Measurements from ENCODE around the gene KLHL1.
"Not testable (repeated sequence)": the region's sequence is repeated elsewhere in the genome, so short reads cannot be mapped to it uniquely, and the experiment has no call there.

KLHL1 gene

DNA sequence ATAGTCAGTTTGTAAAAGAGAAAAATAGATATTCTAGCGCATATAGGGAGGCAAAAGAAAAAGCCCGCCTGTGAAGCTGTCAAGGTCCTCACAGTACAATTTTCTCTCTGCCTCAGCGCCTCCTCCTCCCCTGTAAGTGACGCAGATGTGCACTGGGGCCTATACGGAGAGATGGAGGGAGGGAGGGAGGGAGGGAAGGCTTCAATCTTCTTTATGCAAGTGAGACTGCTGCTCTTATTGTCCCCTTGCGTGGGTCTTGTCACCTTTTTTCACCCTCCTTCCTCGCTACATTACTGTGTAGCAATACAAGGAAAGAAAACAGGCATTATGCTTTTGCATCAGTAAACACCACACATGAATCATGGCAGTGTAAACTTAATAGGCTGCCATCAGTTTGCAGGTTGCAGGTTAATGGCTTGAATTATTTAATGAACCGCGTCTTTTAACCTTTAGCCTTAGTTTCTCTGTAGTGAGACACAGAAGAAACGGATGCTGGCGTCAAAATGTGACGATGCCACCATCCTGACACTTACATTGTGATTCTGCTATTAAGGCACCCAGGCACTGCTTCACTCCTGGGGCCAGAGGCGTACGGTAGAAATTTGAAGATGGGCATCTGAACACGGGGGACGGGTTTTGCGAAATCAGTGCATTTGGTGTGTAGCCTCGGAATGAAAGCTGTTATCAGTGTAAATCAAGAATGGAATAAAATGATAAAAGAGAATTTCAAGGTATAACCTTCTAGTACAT is at the start of gene KLHL1:
TSS of gene KLHL1 (minus strand) at position 97 of the 750 bp plus-strand sequence. CDS start 753 bp downstream, outside the sequence.
- Histone ChIP-seq H3K27ac (no peak within 1 kb of the TSS), H3K4me3 (no peak within 1 kb of the TSS)
- no peak for TF ChIP-seq CTCF (IDR thresholded peaks at IDR 0.05)
- DNase-seq (ENCODE audit: low spot score): no peak

GRCh38 chr13:70142658-70143057 is 34.4 kb upstream of the KLHL1 start:
- not testable (repeated sequence) for DNase-seq (ENCODE audit: low spot score); H3K4me3 ChIP-seq; H3K27ac ChIP-seq

GRCh38 chr13:70128098-70128497 is 19.8 kb upstream of the KLHL1 start:
- Histone ChIP-seq H3K27ac (no peak overlapping the region), H3K4me3 (no peak overlapping the region)
- no peak for TF ChIP-seq CTCF (IDR thresholded peaks at IDR 0.05)
- no peak for DNase-seq (ENCODE audit: low spot score)

DNA sequence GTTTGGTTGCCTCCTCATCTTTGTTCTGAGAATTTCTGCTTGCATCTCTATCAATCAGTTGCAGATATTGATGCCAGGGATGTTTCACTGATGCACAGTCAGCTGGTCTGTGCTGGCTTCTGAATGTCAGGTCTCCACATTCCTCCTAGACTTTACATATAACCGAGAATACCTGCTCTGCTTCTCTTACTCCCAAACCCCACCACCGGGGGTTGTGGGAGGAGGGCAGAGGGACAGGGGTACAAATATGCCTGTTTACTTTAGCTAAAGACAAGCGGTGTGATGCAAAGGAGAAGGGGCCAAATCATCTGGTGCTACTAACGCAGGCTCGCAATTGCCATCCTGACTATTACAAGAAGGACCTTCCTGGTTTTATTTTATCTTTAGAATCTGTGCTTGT is 17.4 kb upstream of the KLHL1 start:
- DNase-seq (ENCODE audit: low spot score): no peak
- Histone ChIP-seq H3K4me3 (no peak overlapping the region), H3K27ac (no peak overlapping the region)
- TF ChIP-seq CTCF (IDR thresholded peaks at IDR 0.05): no peak

- H3K27ac ChIP-seq: no peak overlapping the region
- DNase-seq (ENCODE audit: low spot score): no peak
- TF ChIP-seq CTCF (IDR thresholded peaks at IDR 0.05): no peak
- no peak overlapping the region for H3K4me3 ChIP-seq
These were observed 9.2 kb upstream of the KLHL1 start for GRCh38 chr13:70117338-70117905.

DNA sequence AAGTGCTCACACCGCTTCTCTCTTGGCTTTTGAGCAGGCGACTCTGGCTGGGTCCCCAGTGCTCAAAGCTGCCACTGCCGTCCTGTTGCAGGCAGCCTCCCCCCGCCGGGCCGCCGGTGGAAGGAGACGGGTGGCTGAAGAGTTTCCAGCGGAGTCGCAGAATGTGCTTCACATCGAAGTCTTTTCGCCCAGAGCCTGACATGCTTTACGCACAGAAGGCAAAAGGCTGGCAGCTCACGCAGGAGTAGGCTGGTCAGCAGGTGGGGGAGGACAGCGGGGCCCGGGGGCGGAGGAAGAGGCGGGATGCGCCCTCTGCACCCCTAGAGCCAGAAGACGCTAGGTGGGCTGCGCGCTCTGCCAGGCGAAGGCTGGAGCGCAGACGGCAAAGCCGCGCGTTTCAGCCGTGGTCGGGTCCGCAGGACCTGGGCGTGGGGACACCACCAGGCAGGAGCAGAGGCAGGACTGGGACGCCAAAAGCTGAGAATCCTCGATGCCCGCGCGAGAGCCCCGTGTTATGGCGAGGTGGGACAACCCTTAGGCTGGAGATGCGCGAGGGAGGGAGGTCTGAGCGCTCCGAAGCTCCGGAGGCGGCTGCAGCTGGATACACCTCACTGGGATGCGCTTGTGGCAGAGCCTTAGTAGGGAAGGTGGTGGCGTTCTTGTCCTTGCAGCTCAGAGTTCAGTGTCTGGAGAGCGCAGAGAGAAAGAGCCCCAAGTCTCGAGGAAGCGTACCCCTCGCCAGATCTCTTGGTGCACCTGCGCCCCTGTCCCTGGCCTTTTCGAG is 562 bp downstream of the KLHL1 start, which contains the start of gene ATXN8OS:
TSS of gene ATXN8OS (plus strand) at position 329 of the 784 bp plus-strand sequence.
- Histone ChIP-seq H3K27ac (no peak within 1 kb of the TSS), H3K4me3 (no peak within 1 kb of the TSS)
- no peak for TF ChIP-seq CTCF (IDR thresholded peaks at IDR 0.05)
- DNase-seq (ENCODE audit: low spot score): no peak

GRCh38 chr13:70107125-70107497 is 1.1 kb downstream of the KLHL1 start:
- DNase-seq (ENCODE audit: low spot score): no peak

More at GRCh38 chr13:70107125-70107497, 1.1 kb downstream of the KLHL1 start:
- Histone ChIP-seq H3K27ac (no peak overlapping the region), H3K4me3 (no peak overlapping the region)
- no peak for TF ChIP-seq CTCF (IDR thresholded peaks at IDR 0.05)

Measured in coronary artery (tissue), 2 donors.